ENCODE measurements around the gene KPNA6. TPM values are rescaled to one million over a fixed set of nuclear protein-coding genes. Genes with fewer than 3 reads are reported as not detected.
A peak's percentile ranks its signal among the peaks of the same experiment; 100 is the strongest.

KPNA6 gene
- total RNA-seq, 1 donor from 2014 or later = 95.3 TPM

- Mint-ChIP-seq H3K9me3 (ENCODE audit: unreplicated experiment) (no peaks in the 10 kb centered on the region), H3K4me3 (ENCODE audit: unreplicated experiment) (peak overlapping the region; percentile 92), H3K27ac (ENCODE audit: unreplicated experiment) (peak overlapping the region; percentile 57), H3K36me3 (ENCODE audit: low read depth, unreplicated experiment) (peaks cover 19% of the 10 kb centered on the region), H3K4me1 (ENCODE audit: unreplicated experiment) (peaks cover 34% of the 10 kb centered on the region), H3K27me3 (ENCODE audit: unreplicated experiment) (peaks cover 23% of the 10 kb centered on the region)
- DNase-seq (ENCODE audit: low spot score) = peak; percentile 60
- no peak for TF ChIP-seq CTCF (IDR thresholded peaks at IDR 0.05; ENCODE audit: unreplicated experiment)
Observed at GRCh38 chr1:32201011-32201855, 93.4 kb downstream of the KPNA6 start.

GRCh38 chr1:32204943-32205361, 97.1 kb downstream of the KPNA6 start:
- no peak for DNase-seq (ENCODE audit: low spot score)

GRCh38 chr1:32205401-32206370, 97.8 kb downstream of the KPNA6 start, which contains the start of gene IQCC:
IQCC (plus strand) TSS chr1:32205671; CDS start chr1:32205682, 11 bp downstream.
- Mint-ChIP-seq H3K4me1 (ENCODE audit: unreplicated experiment) (peaks cover 21% of the 10 kb centered on the region), H3K4me3 (ENCODE audit: unreplicated experiment) (peak within 1 kb of the TSS; percentile 91)
- peak; percentile 83 for DNase-seq (ENCODE audit: low spot score)

More at GRCh38 chr1:32204943-32205361, 97.1 kb downstream of the KPNA6 start:
- Mint-ChIP-seq H3K4me3 (ENCODE audit: unreplicated experiment) (peak overlapping the region; percentile 91), H3K36me3 (ENCODE audit: low read depth, unreplicated experiment) (no peaks in the 10 kb centered on the region), H3K27me3 (ENCODE audit: unreplicated experiment) (peaks cover 14% of the 10 kb centered on the region), H3K27ac (ENCODE audit: unreplicated experiment) (no peak overlapping the region), H3K4me1 (ENCODE audit: unreplicated experiment) (peaks cover 25% of the 10 kb centered on the region), H3K9me3 (ENCODE audit: unreplicated experiment) (no peaks in the 10 kb centered on the region)
- no peak for TF ChIP-seq CTCF (IDR thresholded peaks at IDR 0.05; ENCODE audit: unreplicated experiment)

GRCh38 chr1:32208469-32208868, 100.6 kb downstream of the KPNA6 start:
- Mint-ChIP-seq H3K9me3 (ENCODE audit: unreplicated experiment) (no peaks in the 10 kb centered on the region), H3K27ac (ENCODE audit: unreplicated experiment) (no peak overlapping the region), H3K4me3 (ENCODE audit: unreplicated experiment) (no peak overlapping the region), H3K27me3 (ENCODE audit: unreplicated experiment) (peaks cover 10% of the 10 kb centered on the region), H3K36me3 (ENCODE audit: low read depth, unreplicated experiment) (no peaks in the 10 kb centered on the region), H3K4me1 (ENCODE audit: unreplicated experiment) (peaks cover 7% of the 10 kb centered on the region)
- no peak for DNase-seq (ENCODE audit: low spot score)
- TF ChIP-seq CTCF (IDR thresholded peaks at IDR 0.05; ENCODE audit: unreplicated experiment) = no peak

More at GRCh38 chr1:32205401-32206370, 97.8 kb downstream of the KPNA6 start, which contains the start of gene IQCC:
- peak within 1 kb of the TSS; percentile 75 for H3K27ac Mint-ChIP-seq (ENCODE audit: unreplicated experiment)
- peaks cover 14% of the 10 kb centered on the region for H3K27me3 Mint-ChIP-seq (ENCODE audit: unreplicated experiment)
- peak; percentile 13 for TF ChIP-seq CTCF (IDR thresholded peaks at IDR 0.05; ENCODE audit: unreplicated experiment)
- H3K9me3 Mint-ChIP-seq (ENCODE audit: unreplicated experiment) = no peaks in the 10 kb centered on the region
- no peaks in the 10 kb centered on the region for H3K36me3 Mint-ChIP-seq (ENCODE audit: low read depth, unreplicated experiment)

Data from endothelial cell (in vitro differentiated cells).